HG03175 (cell line): Measurements from ENCODE around the gene TAS2R40.
"Not testable (repeated sequence)": the region's sequence is repeated elsewhere in the genome, so short reads cannot be mapped to it uniquely, and the experiment has no call there.

Experiments
- ATAC-seq: cut with Tn5 transposase; IDR thresholded peaks from one replicate; pipeline ENCODE4 v1.9.1; 2021; ENCODE audit warnings: mild to moderate bottlenecking, moderate library complexity; ENCODE audit not compliant: unreplicated experiment

TAS2R40 gene

GRCh38 chr7:143248761-143249354, 27.0 kb downstream of the TAS2R40 start:
- no peak for ATAC-seq

GRCh38 chr7:143250199-143250598, 28.4 kb downstream of the TAS2R40 start:
- no peak for ATAC-seq

GRCh38 chr7:143250822-143251221, 29.0 kb downstream of the TAS2R40 start:
- ATAC-seq = no peak

- no peak for ATAC-seq
Measured at GRCh38 chr7:143252006-143252405, 30.2 kb downstream of the TAS2R40 start.

GRCh38 chr7:143255564-143255963, 33.7 kb downstream of the TAS2R40 start:
- ATAC-seq = no peak

GRCh38 chr7:143256325-143256724, 34.5 kb downstream of the TAS2R40 start:
- peak; percentile 25 for ATAC-seq

- peak; percentile 81 for ATAC-seq
Measured at GRCh38 chr7:143256932-143257331, 35.1 kb downstream of the TAS2R40 start.

- no peak for ATAC-seq
Measured at GRCh38 chr7:143257501-143257900, 35.7 kb downstream of the TAS2R40 start.

GRCh38 chr7:143258831-143259230, 37.0 kb downstream of the TAS2R40 start:
- peak; percentile 23 for ATAC-seq

GRCh38 chr7:143259765-143260164, 37.9 kb downstream of the TAS2R40 start:
- ATAC-seq = no peak

- no peak for ATAC-seq
Measured at GRCh38 chr7:143261901-143262300, 40.1 kb downstream of the TAS2R40 start.

- ATAC-seq = peak; percentile 93
Measured at GRCh38 chr7:143263266-143264195, 41.7 kb downstream of the TAS2R40 start, which contains the start of gene GSTK1. Gene GSTK1 (plus strand): TSS chr7:143263441. CDS start chr7:143263514, 73 bp downstream.

- ATAC-seq = not testable (repeated sequence)
Measured at GRCh38 chr7:143264196-143264568, 42.3 kb downstream of the TAS2R40 start.

GRCh38 chr7:143265017-143265693, 43.3 kb downstream of the TAS2R40 start:
- ATAC-seq = no peak

GRCh38 chr7:143269251-143269650, 47.4 kb downstream of the TAS2R40 start:
- ATAC-seq = no peak

GRCh38 chr7:143271240-143271639, 49.4 kb downstream of the TAS2R40 start:
- ATAC-seq = no peak
